Glomerular visceral epithelial cell (primary cell): ENCODE results near the gene TANC2.

Experiments used
- DNase-seq: peaks from one replicate; pipeline ENCODE4 v3.0.0-alpha.2; 2016; ENCODE audit errors: extremely low spot score

Gene TANC2

DNA sequence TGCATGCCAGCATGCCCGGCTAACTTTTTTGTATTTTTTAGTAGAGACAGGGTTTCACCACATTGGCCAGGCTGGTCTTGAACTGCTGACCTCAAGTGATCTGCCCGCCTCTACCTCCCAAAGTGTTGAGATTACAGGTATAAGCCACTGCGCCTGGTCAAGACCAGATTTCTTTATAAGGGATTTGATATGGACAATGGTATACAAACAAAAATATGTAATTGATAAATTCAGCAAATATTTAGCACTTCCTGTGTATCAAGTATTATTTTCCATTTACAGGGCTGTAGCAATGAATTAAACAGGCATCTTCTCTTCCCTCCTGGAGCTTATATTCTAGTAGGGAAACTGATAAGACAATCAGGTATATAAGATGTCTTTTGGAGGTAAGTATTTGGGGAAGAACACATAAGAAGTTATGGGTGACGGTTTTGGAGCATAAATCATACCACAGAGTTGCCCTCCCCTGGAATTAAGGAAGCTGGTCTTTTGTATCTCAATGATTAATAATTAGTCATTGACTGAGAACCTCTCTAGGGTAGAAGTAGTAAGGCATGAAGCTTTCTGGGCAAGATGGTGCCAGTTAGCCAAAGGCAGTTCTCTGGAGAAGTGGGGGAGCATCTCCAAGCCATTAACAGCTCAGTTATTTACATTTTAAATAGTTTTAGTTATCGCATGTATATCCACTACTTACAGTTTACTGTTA lies 35.8 kb downstream of the TANC2 start:
- DNase-seq = no peak

- DNase-seq = no peak
These were observed 36.6 kb downstream of the TANC2 start for GRCh38 chr17:63002625-63003024.

DNA sequence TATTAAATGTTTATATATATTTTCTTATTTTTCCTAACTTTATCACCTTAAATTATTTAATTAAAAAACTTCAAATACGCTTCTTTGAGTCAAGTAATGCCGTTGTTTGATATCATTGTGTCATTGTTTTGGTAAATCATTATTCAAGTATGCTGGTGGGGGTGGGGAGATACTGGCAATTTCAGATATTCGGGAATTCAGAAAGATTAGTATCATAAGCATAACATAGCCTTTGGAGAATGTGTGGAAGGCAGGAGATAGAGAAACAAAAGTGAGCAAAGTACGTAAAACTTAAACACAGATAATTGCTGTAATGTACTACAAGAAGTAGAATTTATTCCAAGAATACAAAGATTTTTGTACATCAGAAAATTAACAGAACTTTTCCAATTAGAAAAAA lies 49.8 kb downstream of the TANC2 start:
- DNase-seq = no peak
